Progenitor cell of endocrine pancreas (in vitro differentiated cells): ENCODE results near the gene PXMP2. TPM values are rescaled to one million over a fixed set of nuclear protein-coding genes. Genes with fewer than 3 reads are reported as not detected.
"Not testable (repeated sequence)": the region's sequence is repeated elsewhere in the genome, so short reads cannot be mapped to it uniquely, and the experiment has no call there.

Source experiments
- DNase-seq: peaks from one replicate; pipeline ENCODE4 v3.0.0; 2021; ENCODE audit warnings: low spot score; ENCODE audit not compliant: unreplicated experiment
- H3K27ac Mint-ChIP-seq: 2 replicates; pipeline ENCODE4 v1.8.0; 2021; ENCODE audit warnings: mild to moderate bottlenecking, moderate library complexity, mixed read lengths
- H3K27me3 Mint-ChIP-seq: 2 replicates; pipeline ENCODE4 v1.8.0; 2021; ENCODE audit warnings: mixed read lengths
- H3K36me3 Mint-ChIP-seq: 2 replicates; pipeline ENCODE4 v1.8.0; 2022; ENCODE audit warnings: mixed read lengths; ENCODE audit not compliant: insufficient read depth
- H3K4me1 Mint-ChIP-seq: 2 replicates; pipeline ENCODE4 v1.8.0; 2021; ENCODE audit warnings: low read depth, mixed read lengths
- H3K4me3 Mint-ChIP-seq: 2 replicates; pipeline ENCODE4 v1.8.0; 2021; ENCODE audit warnings: low read depth, mild to moderate bottlenecking, moderate library complexity, mixed read lengths
- H3K9me3 Mint-ChIP-seq: 2 replicates; pipeline ENCODE4 v1.8.0; 2021; ENCODE audit warnings: low read depth, mixed read lengths
- total RNA-seq: library from RNA; stranded (reverse); gene quantifications from 2 replicates; pipeline ENCODE4 v1.2.1, GENCODE V29; 2021
- TF ChIP-seq, protein P1 (sequence below): fragments of 200-600 bp; sonication (generic); IDR thresholded peaks from one replicate; pipeline ENCODE4 v1.5.0; 2021; ENCODE audit warnings: antibody characterized with exemption, mild to moderate bottlenecking; ENCODE audit not compliant: unreplicated experiment

PXMP2 gene
- total RNA-seq, 1 donor from 2014 or later = 25.0 TPM

DNA sequence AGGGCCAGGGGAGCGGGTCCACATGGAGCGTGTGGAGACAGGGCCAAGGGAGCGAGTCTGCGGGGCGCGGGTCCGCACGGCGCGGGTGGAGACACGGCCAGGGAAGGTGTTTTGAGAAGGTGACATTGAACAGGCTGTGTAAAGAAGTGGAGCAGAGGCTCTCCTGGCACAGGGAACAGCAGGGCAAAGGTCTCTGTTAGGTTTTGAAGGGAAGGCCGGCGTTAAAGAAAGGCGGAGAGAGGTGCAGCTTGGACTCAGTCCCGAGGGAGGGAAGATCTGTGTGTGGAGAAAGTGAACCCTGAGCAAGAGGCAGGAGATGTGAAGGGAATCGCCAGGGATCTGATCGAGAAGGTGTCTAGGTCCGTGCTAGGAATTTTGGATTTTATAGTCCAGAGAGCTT, 1.8 kb downstream of the PXMP2 start:
- Mint-ChIP-seq H3K27ac (peak overlapping the region; percentile 4), H3K4me1 (peaks cover 11% of the 10 kb centered on the region), H3K27me3 (peaks cover 10% of the 10 kb centered on the region), H3K9me3 (no peaks in the 10 kb centered on the region), H3K4me3 (peak overlapping the region; percentile 70), H3K36me3 (no peaks in the 10 kb centered on the region)
- no peak for DNase-seq
- TF ChIP-seq, protein P1, sequence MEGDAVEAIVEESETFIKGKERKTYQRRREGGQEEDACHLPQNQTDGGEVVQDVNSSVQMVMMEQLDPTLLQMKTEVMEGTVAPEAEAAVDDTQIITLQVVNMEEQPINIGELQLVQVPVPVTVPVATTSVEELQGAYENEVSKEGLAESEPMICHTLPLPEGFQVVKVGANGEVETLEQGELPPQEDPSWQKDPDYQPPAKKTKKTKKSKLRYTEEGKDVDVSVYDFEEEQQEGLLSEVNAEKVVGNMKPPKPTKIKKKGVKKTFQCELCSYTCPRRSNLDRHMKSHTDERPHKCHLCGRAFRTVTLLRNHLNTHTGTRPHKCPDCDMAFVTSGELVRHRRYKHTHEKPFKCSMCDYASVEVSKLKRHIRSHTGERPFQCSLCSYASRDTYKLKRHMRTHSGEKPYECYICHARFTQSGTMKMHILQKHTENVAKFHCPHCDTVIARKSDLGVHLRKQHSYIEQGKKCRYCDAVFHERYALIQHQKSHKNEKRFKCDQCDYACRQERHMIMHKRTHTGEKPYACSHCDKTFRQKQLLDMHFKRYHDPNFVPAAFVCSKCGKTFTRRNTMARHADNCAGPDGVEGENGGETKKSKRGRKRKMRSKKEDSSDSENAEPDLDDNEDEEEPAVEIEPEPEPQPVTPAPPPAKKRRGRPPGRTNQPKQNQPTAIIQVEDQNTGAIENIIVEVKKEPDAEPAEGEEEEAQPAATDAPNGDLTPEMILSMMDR = no peak

DNA sequence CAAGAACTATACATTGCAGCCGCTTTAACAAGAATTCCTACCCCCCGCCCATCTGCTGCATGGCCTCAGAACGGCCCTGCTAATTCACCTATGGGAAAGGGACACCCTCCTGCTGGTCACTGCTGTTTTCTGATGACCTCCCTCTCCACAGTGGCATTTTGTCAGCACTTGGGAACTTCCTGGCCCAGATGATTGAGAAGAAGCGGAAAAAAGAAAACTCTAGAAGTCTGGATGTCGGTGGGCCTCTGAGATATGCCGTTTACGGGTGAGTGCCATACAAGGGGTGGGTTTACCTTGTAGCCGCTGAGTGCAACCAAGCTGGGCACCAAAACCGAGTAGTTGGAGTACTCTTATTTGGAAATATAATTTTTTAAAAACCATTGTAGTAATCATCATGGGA, 2.7 kb downstream of the PXMP2 start:
- Mint-ChIP-seq H3K27ac (no peak overlapping the region), H3K4me1 (peaks cover 11% of the 10 kb centered on the region), H3K36me3 (no peaks in the 10 kb centered on the region), H3K9me3 (no peaks in the 10 kb centered on the region), H3K4me3 (peak overlapping the region; percentile 34), H3K27me3 (peaks cover 10% of the 10 kb centered on the region)
- TF ChIP-seq, protein P1 = no peak
- no peak for DNase-seq

DNA sequence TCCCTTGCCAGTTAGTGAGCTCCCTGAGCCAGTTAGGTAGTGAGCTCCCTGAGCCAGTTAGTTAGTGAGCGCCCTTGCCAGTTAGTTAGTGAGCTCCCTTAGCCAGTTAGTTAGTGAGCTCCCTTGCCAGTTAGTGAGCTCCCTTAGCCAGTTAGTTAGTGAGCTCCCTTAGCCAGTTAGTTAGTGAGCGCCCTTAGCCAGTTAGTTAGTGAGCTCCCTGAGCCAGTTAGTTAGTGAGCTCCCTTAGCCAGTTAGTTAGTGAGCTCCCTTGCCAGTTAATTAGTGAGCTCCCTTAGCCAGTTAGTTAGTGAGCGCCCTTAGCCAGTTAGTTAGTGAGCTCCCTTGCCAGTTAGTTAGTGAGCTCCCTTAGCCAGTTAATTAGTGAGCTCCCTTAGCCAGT, 4.6 kb downstream of the PXMP2 start:
- not testable (repeated sequence) for H3K9me3 Mint-ChIP-seq, H3K36me3 Mint-ChIP-seq, H3K4me3 Mint-ChIP-seq, DNase-seq, H3K4me1 Mint-ChIP-seq, H3K27ac Mint-ChIP-seq
- peaks cover 10% of the 10 kb centered on the region for H3K27me3 Mint-ChIP-seq

DNA sequence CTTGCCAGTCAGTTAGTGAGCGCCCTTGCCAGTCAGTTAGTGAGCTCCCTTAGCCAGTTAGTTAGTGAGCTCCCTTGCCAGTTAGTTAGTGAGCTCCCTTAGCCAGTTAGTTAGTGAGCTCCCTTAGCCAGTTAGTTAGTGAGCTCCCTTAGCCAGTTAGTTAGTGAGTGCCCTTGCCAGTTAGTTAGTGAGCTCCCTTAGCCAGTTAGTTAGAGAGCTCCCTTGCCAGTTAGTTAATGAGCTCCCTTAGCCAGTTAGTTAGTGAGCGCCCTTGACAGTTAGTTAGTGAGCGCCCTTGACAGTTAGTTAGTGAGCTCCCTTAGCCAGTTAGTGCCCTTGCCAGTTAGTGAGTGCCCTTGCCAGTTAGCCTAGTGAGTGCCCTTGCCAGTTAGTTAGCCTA, 7.5 kb downstream of the PXMP2 start:
- not testable (repeated sequence) for H3K9me3 Mint-ChIP-seq, H3K36me3 Mint-ChIP-seq, H3K4me3 Mint-ChIP-seq, H3K27ac Mint-ChIP-seq, H3K27me3 Mint-ChIP-seq, DNase-seq, H3K4me1 Mint-ChIP-seq

DNA sequence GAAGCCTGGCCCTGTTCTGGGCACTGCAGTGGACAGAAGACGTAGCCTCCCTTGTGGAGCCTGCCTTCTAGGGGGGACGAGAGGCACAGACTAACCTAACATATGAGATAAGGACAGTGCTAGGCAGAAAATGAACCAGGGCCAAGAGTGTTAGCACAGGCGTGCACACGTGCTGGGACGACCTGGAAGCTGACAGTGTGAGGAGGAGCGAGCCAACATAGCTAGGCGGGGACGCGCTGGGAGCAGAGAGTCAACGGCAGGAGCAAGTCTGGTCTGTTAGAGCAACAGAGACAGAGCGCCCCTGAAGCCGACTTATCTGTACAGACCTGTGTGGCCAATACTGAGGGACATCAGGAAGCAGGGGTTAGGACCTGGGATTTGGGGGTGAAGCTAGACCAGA, 8.0 kb downstream of the PXMP2 start:
- no peak overlapping the region for H3K27ac Mint-ChIP-seq
- H3K36me3 Mint-ChIP-seq = peaks cover 8% of the 10 kb centered on the region
- no peak for DNase-seq
- no peaks in the 10 kb centered on the region for H3K27me3 Mint-ChIP-seq
- H3K4me1 Mint-ChIP-seq = no peaks in the 10 kb centered on the region
- H3K4me3 Mint-ChIP-seq = no peak overlapping the region
- TF ChIP-seq, protein P1 = no peak
- no peaks in the 10 kb centered on the region for H3K9me3 Mint-ChIP-seq

DNA sequence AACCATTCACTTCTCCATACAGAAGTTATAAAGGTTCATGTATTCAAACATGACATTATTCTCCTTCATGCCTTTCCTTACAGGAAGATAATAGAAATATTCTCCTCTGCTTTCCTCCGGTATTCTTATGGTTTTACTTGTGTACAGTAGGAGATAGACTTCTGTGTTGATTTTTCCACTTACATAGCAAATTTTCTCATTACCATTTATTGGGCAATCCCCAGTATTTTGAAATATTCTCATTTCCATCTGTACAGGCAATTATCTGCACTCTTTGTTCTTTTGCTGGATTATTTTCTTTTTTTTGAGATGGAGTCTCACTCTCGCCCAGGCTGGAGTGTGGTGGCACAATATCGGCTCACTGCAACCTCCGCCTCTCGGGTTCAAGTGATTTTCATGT, 11.0 kb downstream of the PXMP2 start:
- Mint-ChIP-seq H3K9me3 (no peaks in the 10 kb centered on the region), H3K36me3 (peaks cover 12% of the 10 kb centered on the region), H3K4me1 (no peaks in the 10 kb centered on the region), H3K27ac (no peak overlapping the region), H3K4me3 (no peak overlapping the region), H3K27me3 (no peaks in the 10 kb centered on the region)
- DNase-seq = no peak
- TF ChIP-seq, protein P1 = no peak
